HepG2 (cell line): ENCODE data around the gene SP3. TPM values are rescaled to one million over a fixed set of nuclear protein-coding genes. Genes with fewer than 3 reads are reported as not detected.
A peak's percentile ranks its signal among the peaks of the same experiment; 100 is the strongest.

ENCODE experiments used
- ATAC-seq: fragments of 200-7000 bp; cut with Tn5 transposase; 3 replicates; pipeline ENCODE4 v1.9.1; 2020; ENCODE audit warnings: mild to moderate bottlenecking, moderate library complexity
- BruUV-seq: library from RNA; stranded (reverse); fragments of 400-500 nt; replicated peaks from 2 replicates; lab custom pipeline; 2021; lab: Mats Ljungman, UMichigan
- CTCF ChIA-PET: fragments of 300-600 bp; formaldehyde crosslinking; extraction: SDS; loops from one replicate; lab custom pipeline; 2021; ENCODE audit warnings: low total read pairs, inconsistent platforms, low intra/inter-chr PET ratio; lab: Yijun Ruan, JAX
- POLR2A ChIA-PET: fragments of 350-600 bp; sonication (Branson Sonifier 250); formaldehyde crosslinking; loops from one replicate; lab custom pipeline; 2020; ENCODE audit warnings: antibody characterized with exemption, inconsistent platforms; lab: Yijun Ruan, JAX
- DNase-seq: peaks from one replicate; pipeline ENCODE4 v3.0.0-alpha.2; 2015; ENCODE audit warnings: low spot score
- FAIRE-seq: peaks from 3 replicates; lab custom pipeline; 2011; peaks lifted over from hg19 to GRCh38; lab: Jason Lieb, UNC
- H2AFZ ChIP-seq: one replicate; pipeline ENCODE4 v1.6.1; 2011; ENCODE audit warnings: low read length, inconsistent platforms
- H3K27ac ChIP-seq: fragments of 300-600 bp; 3 replicates; pipeline ENCODE4 v1.8.0; 2011; ENCODE audit warnings: mixed run types, mild to moderate bottlenecking, mixed read lengths, low read length, inconsistent platforms; ENCODE audit not compliant: insufficient read depth; ENCODE audit errors: extremely low read length
- H3K27me3 ChIP-seq, 2 experiments: fragments of 200-600 bp in 1 of 2; 2 replicates in 1 of 2; 3 replicates in 1 of 2; pipeline versions ENCODE4 v1.6.0 to v1.8.0; 2011; ENCODE audit warnings: low read length in 2 of 2, mild to moderate bottlenecking in 2 of 2, moderate library complexity in 2 of 2, inconsistent platforms in 1 of 2; ENCODE audit not compliant: insufficient read depth in 2 of 2, control insufficient read depth in 1 of 2
- H3K36me3 ChIP-seq, 2 experiments: fragments of 200-600 bp in 1 of 2; replicated peaks in 1 of 2; 2 replicates in 1 of 2; 3 replicates in 1 of 2; pipeline versions ENCODE4 v1.5.1 to v1.8.0; 2011; ENCODE audit warnings: low read length in 2 of 2, inconsistent platforms in 1 of 2; ENCODE audit not compliant: insufficient read depth in 2 of 2, control insufficient read depth in 1 of 2
- H3K4me1 ChIP-seq: 2 replicates; pipeline ENCODE4 v1.5.1; 2012; ENCODE audit warnings: low read length, inconsistent platforms; ENCODE audit not compliant: insufficient read depth
- H3K4me2 ChIP-seq: 2 replicates; pipeline ENCODE4 v1.6.0; 2011; ENCODE audit warnings: low read depth, low read length, inconsistent platforms
- H3K4me3 ChIP-seq, 3 experiments: fragments of 200-600 bp in 1 of 3; sonication (generic), shearing (Covaris generic) in 1 of 3; replicated peaks in 1 of 3; 2 replicates each; pipeline ENCODE4 v1.5.1; 2011 to 2016; ENCODE audit warnings: low read length in 3 of 3, inconsistent platforms in 2 of 3, low read depth in 2 of 3, mild to moderate bottlenecking in 2 of 3, control low read depth in 1 of 3, mixed read lengths in 1 of 3; ENCODE audit not compliant: insufficient read depth in 1 of 3
- H3K79me2 ChIP-seq: one replicate; pipeline ENCODE4 v1.6.1; 2011; ENCODE audit warnings: low read length, inconsistent platforms; ENCODE audit not compliant: insufficient read depth
- H3K9ac ChIP-seq: 2 replicates; pipeline ENCODE4 v1.6.0; 2011; ENCODE audit warnings: mild to moderate bottlenecking, low read depth, low read length, inconsistent platforms; ENCODE audit not compliant: insufficient read depth
- H3K9me3 ChIP-seq: 2 replicates; pipeline ENCODE4 v1.5.1; 2012; ENCODE audit warnings: mild to moderate bottlenecking, low read length
- H4K20me1 ChIP-seq: 2 replicates; pipeline ENCODE4 v1.6.0; 2011; ENCODE audit warnings: inconsistent platforms, mild to moderate bottlenecking, low read length, moderate library complexity; ENCODE audit not compliant: insufficient read depth
- CSRNP1 ChIP-seq: sonication (generic); formaldehyde crosslinking; IDR thresholded peaks from 2 replicates; pipeline ENCODE4 v1.8.1; 2023; ENCODE audit warnings: mild to moderate bottlenecking, missing genetic modification reagents
- DR1 ChIP-seq: sonication (generic); formaldehyde crosslinking; IDR thresholded peaks from 2 replicates; pipeline ENCODE4 v1.8.0; 2021; ENCODE audit warnings: mild to moderate bottlenecking, missing genetic modification reagents, inconsistent platforms
- GLMP ChIP-seq: sonication (generic); formaldehyde crosslinking; IDR thresholded peaks from 2 replicates; pipeline ENCODE4 v1.9.0; 2021; ENCODE audit warnings: missing genetic modification reagents, mild to moderate bottlenecking, borderline replicate concordance
- MXI1 ChIP-seq: IDR thresholded peaks from 3 replicates; pipeline ENCODE4 v1.6.1; 2012; ENCODE audit warnings: low read depth, low read length, inconsistent platforms, borderline replicate concordance
- SP5 ChIP-seq: IDR thresholded peaks from 2 replicates; pipeline ENCODE4 v1.6.1; 2016; ENCODE audit warnings: low read depth, borderline replicate concordance
- TAF1 ChIP-seq: sonication (generic); formaldehyde crosslinking; IDR thresholded peaks from 2 replicates; pipeline ENCODE4 v1.4.0; 2020; ENCODE audit warnings: missing genetic modification reagents
- UBTF ChIP-seq: sonication (generic); formaldehyde crosslinking; IDR thresholded peaks from 2 replicates; pipeline ENCODE4 v1.4.0; 2020; ENCODE audit warnings: mild to moderate bottlenecking, missing genetic modification reagents
- ZBTB7B ChIP-seq: sonication (generic); formaldehyde crosslinking; IDR thresholded peaks from 2 replicates; pipeline ENCODE4 v1.4.0; 2020; ENCODE audit warnings: missing genetic modification reagents
- ZNF143 ChIP-seq: sonication (generic); formaldehyde crosslinking; IDR thresholded peaks from 2 replicates; pipeline ENCODE4 v1.4.0; 2020; ENCODE audit warnings: missing genetic modification reagents
- ZNF460 ChIP-seq: sonication (generic); formaldehyde crosslinking; IDR thresholded peaks from 2 replicates; pipeline ENCODE4 v1.5.1; 2020; ENCODE audit warnings: missing genetic modification reagents, mild to moderate bottlenecking, borderline replicate concordance
- ZNF784 ChIP-seq: sonication (generic); formaldehyde crosslinking; IDR thresholded peaks from 2 replicates; pipeline ENCODE4 v1.5.1; 2020; ENCODE audit warnings: missing genetic modification reagents, mild to moderate bottlenecking, borderline replicate concordance
- WGBS: methylation state at CpG from one replicate; pipeline ENCODE4 v1.1.6; 2017; ENCODE audit warnings: low lambda C conversion rate; 5-methylcytosine and 5-hydroxymethylcytosine counted together
- in situ Hi-C: cut with HindIII; loops from 2 replicates; pipeline ENCODE4 v1.10.0; 2017; ENCODE audit warnings: low pct_unique_long_range_greater_than_20kb; ENCODE audit not compliant: extremely low pct_ligation_motif_present
- intact Hi-C: fragments of 100-400 bp; cut with micrococcal nuclease; formaldehyde crosslinking; loops from one replicate; pipeline ENCODE4 v1.10.0; 2022; ENCODE audit not compliant: unreplicated experiment
- polyA plus RNA-seq, 8 experiments: library from polyadenylated mRNA; depleted of rRNA in 3 of 8; stranded (reverse) in 7 of 8; unstranded in 1 of 8; fragments of >200 nt; fragmentation: Illumina TruSeq in 4 of 8; extraction: Trizol in 4 of 8; gene quantifications; 2 replicates each; pipeline versions ENCODE4 v1.2.1 to v1.2.3, GENCODE V29; 2011 to 2016; ENCODE audit warnings: low read depth in 4 of 8, missing spikeins in 1 of 8, mixed read lengths in 1 of 8; ENCODE audit not compliant: insufficient read depth in 1 of 8
- total RNA-seq, 5 experiments: library from RNA; depleted of rRNA; stranded (reverse); fragments of >200 nt; fragmentation: Illumina TruSeq; extraction: Trizol; gene quantifications; 2 replicates each; pipeline ENCODE4 v1.2.3, GENCODE V29; 2016; ENCODE audit warnings: low read depth in 1 of 5

Gene SP3
- total and polyA plus RNA-seq, 2 of the 13 experiments (the other 11 are each of a cell fraction or from before 2014, with no cell fraction given): 57.3 to 132 TPM

- no peak for TF ChIP-seq CSRNP1 (CRISPR knock-in tag)
These were observed 405 bp downstream of the SP3 start (continued) for GRCh38 chr2:173964565-173965371.

- no peaks in the 10 kb centered on the region for H3K9me3 ChIP-seq
- peaks cover 60% of the 10 kb centered on the region for H3K79me2 ChIP-seq
- no TSS peak for BruUV-seq
- peak overlapping the region; percentile 78 for H3K4me2 ChIP-seq
- POLR2A ChIA-PET: interaction anchor here (0.6 to 1.3 kb wide), 8 partner anchors 20 to 911 kb away, joined by 3 to 7 read pairs (median 3); partner anchors contain the start of gene OLA1
- 1% methylated on average over 39 of the region's 87 CpGs for WGBS
- H2AFZ ChIP-seq: no peak overlapping the region
- no peaks in the 10 kb centered on the region for H3K36me3 ChIP-seq
- no peaks in the 10 kb centered on the region; a peak in 1 of 5 replicates for H3K27me3 ChIP-seq
- intact Hi-C loops (loop anchor here (5.0 kb wide), 2 partner anchors 38 to 47 kb away; no protein-coding TSS in a partner anchor), in situ Hi-C loops (no loop called here)
- CTCF ChIA-PET: no interaction called here
- peaks cover 36% of the 10 kb centered on the region for H4K20me1 ChIP-seq
- peak; percentile 88 for DNase-seq
- no peak for FAIRE-seq
- H3K27ac ChIP-seq: peak overlapping the region; percentile 95
- H3K4me1 ChIP-seq: peaks cover 57% of the 10 kb centered on the region
- H3K9ac ChIP-seq: peak overlapping the region; percentile 87
- peak overlapping the region; percentile 83 to 98 (median 85) for H3K4me3 ChIP-seq
- peak; percentile 69 for ATAC-seq
- TF ChIP-seq SP5 (peak; percentile 24; the same call in 1 of the 2 replicates), GLMP (CRISPR knock-in tag) (no peak; the same call in 1 of the 2 replicates), UBTF (CRISPR knock-in tag) (peak; percentile 95), ZNF143 (CRISPR knock-in tag) (no peak), TAF1 (CRISPR knock-in tag) (peak; percentile 73), ZNF784 (CRISPR knock-in tag) (peak; percentile 58; the same call in 1 of the 2 replicates), MXI1 (peak; percentile 64; the same call in 2 of the 3 replicates), ZBTB7B (0 out of 2 replicates have a peak, but pooled peaks have one; percentile 23), DR1 (CRISPR knock-in tag) (no peak; the same call in 1 of the 2 replicates), ZNF460 (CRISPR knock-in tag) (no peak)
These were observed 1.2 kb downstream of the SP3 start for GRCh38 chr2:173963817-173964564.
